Calu3 (cell line): ENCODE measurements around the gene ABR. TPM values are rescaled to one million over a fixed set of nuclear protein-coding genes. Genes with fewer than 3 reads are reported as not detected.

ENCODE experiments used
- BruUV-seq: library from RNA; stranded (reverse); fragments of 400-500 nt; replicated peaks from 2 replicates; lab custom pipeline; 2021; lab: Mats Ljungman, UMichigan
- CTCF ChIA-PET: fragments of 300-600 bp; sonication (Branson Sonifier 250); formaldehyde crosslinking; loops from one replicate; lab custom pipeline; 2022; ENCODE audit warnings: antibody characterized with exemption; lab: Charles Lee
- DNase-seq: peaks from one replicate; pipeline ENCODE4 v3.0.0; 2022
- H3K27ac Mint-ChIP-seq: one replicate; pipeline ENCODE4 v1.8.0; 2022; ENCODE audit warnings: mixed read lengths; ENCODE audit not compliant: unreplicated experiment
- H3K27me3 Mint-ChIP-seq: one replicate; pipeline ENCODE4 v1.8.0; 2022; ENCODE audit warnings: mixed read lengths; ENCODE audit not compliant: unreplicated experiment
- H3K36me3 Mint-ChIP-seq: one replicate; pipeline ENCODE4 v1.8.0; 2022; ENCODE audit warnings: mild to moderate bottlenecking, moderate library complexity, mixed read lengths; ENCODE audit not compliant: insufficient read depth, unreplicated experiment
- H3K4me1 Mint-ChIP-seq: one replicate; pipeline ENCODE4 v1.8.0; 2022; ENCODE audit warnings: mild to moderate bottlenecking, low read depth, mixed read lengths; ENCODE audit not compliant: unreplicated experiment
- H3K4me3 Mint-ChIP-seq: one replicate; pipeline ENCODE4 v1.8.0; 2022; ENCODE audit warnings: mild to moderate bottlenecking, low read depth, moderate library complexity, mixed read lengths; ENCODE audit not compliant: unreplicated experiment
- H3K9me3 Mint-ChIP-seq: one replicate; pipeline ENCODE4 v1.8.0; 2022; ENCODE audit warnings: low read depth, mixed read lengths; ENCODE audit not compliant: unreplicated experiment
- intact Hi-C: fragments of 100-400 bp; cut with micrococcal nuclease; formaldehyde crosslinking; loops from one replicate; pipeline ENCODE4 v1.10.0; 2022; ENCODE audit not compliant: unreplicated experiment
- total RNA-seq: library from RNA; stranded (reverse); gene quantifications from 2 replicates; pipeline ENCODE4 v1.2.3, GENCODE V29; 2022
- TF ChIP-seq, protein P1 (sequence below): fragments of 200-600 bp; IDR thresholded peaks from one replicate; pipeline ENCODE4 v1.8.0; 2022; ENCODE audit warnings: antibody characterized with exemption; ENCODE audit not compliant: unreplicated experiment

ABR gene
- total RNA-seq, 1 experiment from 2014 or later: 92.7 TPM

DNA sequence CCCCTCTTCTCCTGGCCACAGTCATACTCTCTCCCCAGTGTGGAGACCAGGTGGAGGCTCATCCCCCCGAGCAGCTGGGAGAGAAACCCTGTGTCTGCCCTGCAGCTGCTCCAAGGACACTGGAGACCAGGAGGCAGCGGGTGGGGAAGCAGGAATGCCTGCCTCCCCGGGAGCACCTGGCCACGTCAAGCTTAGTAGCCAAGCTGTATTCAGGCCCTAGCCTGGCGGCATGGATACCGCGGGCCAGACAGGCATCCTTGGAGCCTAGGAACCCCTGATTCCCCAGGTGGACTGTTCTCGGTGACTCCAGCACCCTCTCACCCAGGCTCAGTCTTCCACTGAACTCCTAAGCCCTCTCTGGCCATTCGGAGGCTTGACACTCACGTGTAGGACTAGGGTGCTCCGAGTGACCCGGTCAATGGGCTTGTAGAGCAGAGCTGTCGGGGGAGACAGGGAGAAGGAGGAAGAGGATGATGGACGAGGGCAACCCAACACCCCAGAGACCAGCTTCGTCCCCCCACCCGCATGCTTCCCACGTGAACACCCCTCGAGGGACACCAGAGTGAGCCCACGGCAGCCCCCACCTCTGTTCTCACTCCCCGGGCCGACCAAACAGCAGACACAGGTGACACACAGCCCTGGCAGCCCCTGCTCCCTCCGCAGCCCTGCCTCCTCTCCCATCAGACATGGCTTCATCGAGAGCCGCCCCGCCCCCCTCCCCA, 106.4 kb downstream of the ABR start:
- no peak overlapping the region for H3K4me3 Mint-ChIP-seq
- no peaks in the 10 kb centered on the region for H3K27me3 Mint-ChIP-seq
- intact Hi-C loops: no loop called here
- DNase-seq: no peak
- no peak overlapping the region for H3K27ac Mint-ChIP-seq
- BruUV-seq: no TSS peak
- no peaks in the 10 kb centered on the region for H3K4me1 Mint-ChIP-seq
- no peaks in the 10 kb centered on the region for H3K9me3 Mint-ChIP-seq
- TF ChIP-seq, protein P1, sequence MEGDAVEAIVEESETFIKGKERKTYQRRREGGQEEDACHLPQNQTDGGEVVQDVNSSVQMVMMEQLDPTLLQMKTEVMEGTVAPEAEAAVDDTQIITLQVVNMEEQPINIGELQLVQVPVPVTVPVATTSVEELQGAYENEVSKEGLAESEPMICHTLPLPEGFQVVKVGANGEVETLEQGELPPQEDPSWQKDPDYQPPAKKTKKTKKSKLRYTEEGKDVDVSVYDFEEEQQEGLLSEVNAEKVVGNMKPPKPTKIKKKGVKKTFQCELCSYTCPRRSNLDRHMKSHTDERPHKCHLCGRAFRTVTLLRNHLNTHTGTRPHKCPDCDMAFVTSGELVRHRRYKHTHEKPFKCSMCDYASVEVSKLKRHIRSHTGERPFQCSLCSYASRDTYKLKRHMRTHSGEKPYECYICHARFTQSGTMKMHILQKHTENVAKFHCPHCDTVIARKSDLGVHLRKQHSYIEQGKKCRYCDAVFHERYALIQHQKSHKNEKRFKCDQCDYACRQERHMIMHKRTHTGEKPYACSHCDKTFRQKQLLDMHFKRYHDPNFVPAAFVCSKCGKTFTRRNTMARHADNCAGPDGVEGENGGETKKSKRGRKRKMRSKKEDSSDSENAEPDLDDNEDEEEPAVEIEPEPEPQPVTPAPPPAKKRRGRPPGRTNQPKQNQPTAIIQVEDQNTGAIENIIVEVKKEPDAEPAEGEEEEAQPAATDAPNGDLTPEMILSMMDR: no peak
- CTCF ChIA-PET: no interaction called here
- peaks cover 38% of the 10 kb centered on the region for H3K36me3 Mint-ChIP-seq

DNA sequence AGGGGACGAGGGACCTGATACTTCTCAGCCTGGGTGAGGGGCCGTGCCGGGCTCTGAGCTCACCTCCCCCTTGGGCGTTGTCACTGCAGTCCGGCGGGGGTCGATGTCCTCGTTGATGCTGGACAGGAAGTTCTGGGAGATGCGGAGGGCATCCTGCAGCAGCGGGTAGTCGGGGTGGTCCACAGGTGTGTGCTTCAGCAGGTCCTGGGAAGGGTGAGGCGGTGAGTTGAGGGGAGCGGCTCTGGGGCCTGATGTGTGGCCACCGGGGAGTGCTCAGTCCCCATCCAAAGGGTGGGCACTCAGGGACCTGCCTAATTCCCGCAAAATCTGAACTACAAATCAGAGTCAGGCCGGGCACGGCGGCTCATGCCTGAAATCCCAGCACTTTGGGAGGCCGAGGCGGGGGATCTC, 107.2 kb downstream of the ABR start:
- TF ChIP-seq, protein P1: no peak
- H3K4me1 Mint-ChIP-seq: no peaks in the 10 kb centered on the region
- H3K27me3 Mint-ChIP-seq: no peaks in the 10 kb centered on the region
- intact Hi-C loops: no loop called here
- no peak overlapping the region for H3K27ac Mint-ChIP-seq
- H3K4me3 Mint-ChIP-seq: no peak overlapping the region
- CTCF ChIA-PET: no interaction called here
- H3K36me3 Mint-ChIP-seq: peaks cover 38% of the 10 kb centered on the region
- DNase-seq: no peak
- no peaks in the 10 kb centered on the region for H3K9me3 Mint-ChIP-seq
- BruUV-seq: no TSS peak

GRCh38 chr17:1071103-1071825, 108.5 kb downstream of the ABR start:
- CTCF ChIA-PET: no interaction called here
- Mint-ChIP-seq H3K9me3 (no peaks in the 10 kb centered on the region), H3K27ac (no peak overlapping the region), H3K4me1 (no peaks in the 10 kb centered on the region), H3K4me3 (no peak overlapping the region), H3K27me3 (no peaks in the 10 kb centered on the region), H3K36me3 (peaks cover 49% of the 10 kb centered on the region)
- intact Hi-C loops: no loop called here
- no TSS peak for BruUV-seq
- TF ChIP-seq, protein P1: no peak
- DNase-seq: no peak

GRCh38 chr17:1070411-1070810, 109.4 kb downstream of the ABR start:
- H3K4me1 Mint-ChIP-seq: no peaks in the 10 kb centered on the region
- H3K9me3 Mint-ChIP-seq: no peaks in the 10 kb centered on the region
- H3K36me3 Mint-ChIP-seq: peaks cover 57% of the 10 kb centered on the region
- intact Hi-C loops: no loop called here
- no TSS peak for BruUV-seq
- CTCF ChIA-PET: no interaction called here
- no peaks in the 10 kb centered on the region for H3K27me3 Mint-ChIP-seq
- no peak for DNase-seq
- no peak overlapping the region for H3K4me3 Mint-ChIP-seq
- no peak overlapping the region for H3K27ac Mint-ChIP-seq
- TF ChIP-seq, protein P1: no peak
